ENCODE results near the gene RASGRF2. TPM values are rescaled to one million over a fixed set of nuclear protein-coding genes. Genes with fewer than 3 reads are reported as not detected.

Gene RASGRF2
- total and polyA plus RNA-seq, 9 of the 15 experiments (the other 6 are each of a cell fraction or from before 2014, with no cell fraction given), result 0.01 to 0.22 (median 0.08) TPM; not detected in 2

GRCh38 chr5:81233080-81233634 is 273.0 kb downstream of the RASGRF2 start, which contains the start of gene CKMT2:
Gene CKMT2 (plus strand): TSS chr5:81233322. CDS start chr5:81251133, 17,811 bp downstream.
- TF ChIP-seq THAP12 (CRISPR knock-in tag; IDR thresholded peaks at IDR 0.05), result no peak
- peak; percentile 28; the same call in 1 of the 2 replicates for TF ChIP-seq POLR2G (IDR thresholded peaks at IDR 0.05; ENCODE audit: low read depth, low read length)
- Histone ChIP-seq H4K20me1 (replicated peaks; ENCODE audit: control insufficient read depth, insufficient read depth, low read length) (no peaks in the 10 kb centered on the region), H3K27me3 (ENCODE audit: control insufficient read depth in 2 of 2, insufficient read depth in 2 of 2, low read length in 2 of 2) (peaks cover 0 to 2% of the 10 kb centered on the region in 2 experiments; a peak in 2 of 5 replicates), H3K4me1 (replicated peaks in 1 of 2; ENCODE audit: control insufficient read depth in 2 of 2, insufficient read depth in 2 of 2, low read length in 2 of 2) (peaks cover 0 to 7% of the 10 kb centered on the region in 2 experiments; a peak in 1 of 5 replicates), H3K36me3 (ENCODE audit: control insufficient read depth, insufficient read depth, low read length) (no peaks in the 10 kb centered on the region), H3K9me3 (replicated peaks; ENCODE audit: control insufficient read depth, insufficient read depth, low read depth, low read length) (no peaks in the 10 kb centered on the region), H3K27ac (ENCODE audit: extremely low read depth, low read depth, low read length) (no peak within 1 kb of the TSS), H3K79me2 (ENCODE audit: control insufficient read depth, insufficient read depth, low read length) (no peaks in the 10 kb centered on the region), H3K9ac (ENCODE audit: insufficient read depth in 1 of 2, low read depth in 2 of 2, low read length in 2 of 2) (peak within 1 kb of the TSS in 1 of 2 experiments; percentile 63; a peak in 1 of 4 replicates), H2AFZ (ENCODE audit: low read depth, low read length) (no peak within 1 kb of the TSS), H3K9me1 (ENCODE audit: control insufficient read depth, insufficient read depth, low read length) (no peaks in the 10 kb centered on the region), H3K4me2 (ENCODE audit: insufficient read depth, low read length) (no peak within 1 kb of the TSS), H3K4me3 (no peak within 1 kb of the TSS)
- ATAC-seq (peak; percentile 77), DNase-seq (ENCODE audit: extremely low read depth in 1 of 4, low spot score in 3 of 4) (peak in 2 of 4 experiments; percentile 10 to 22), FAIRE-seq (no peak)
- POLR2A ChIA-PET, result interaction anchor here (0.7 to 1.0 kb wide), 2 partner anchors 17 to 761 kb away, joined by 3 read pairs; no protein-coding TSS in a partner anchor
- intact Hi-C loops (cut with micrococcal nuclease), result no loop called here
- in situ Hi-C loops (cut with MboI), result no loop called here
- CTCF ChIA-PET (ENCODE audit: low intra/inter-chr PET ratio), result no interaction called here
- no TSS peak for BruUV-seq (replicated peaks)
- WGBS (ENCODE audit: insufficient coverage, low coverage, missing lambda C conversion rate), result 35% methylated on average over 26 of the region's 28 CpGs

All from K562 (cell line).